RWPE1 (cell line): ENCODE measurements around the gene PREB.

Experiments
- CTCF ChIA-PET: fragments of 350-600 bp; sonication (Branson Sonifier 250); formaldehyde crosslinking; extraction: SDS; loops from one replicate; lab custom pipeline; 2021; lab: Yijun Ruan, JAX
- POLR2A ChIA-PET: fragments of 400-600 bp; formaldehyde crosslinking; extraction: SDS; loops from one replicate; lab custom pipeline; 2020; ENCODE audit warnings: antibody characterized with exemption; ENCODE audit not compliant: low non-redundant PET; lab: Yijun Ruan, JAX
- DNase-seq: peaks from one replicate; pipeline ENCODE4 v3.0.0; 2012; ENCODE audit warnings: low spot score
- H3K27ac ChIP-seq: fragments of 450-650 bp; 2 replicates; pipeline ENCODE4 v1.5.1; 2017
- CTCF ChIP-seq: fragments of 450-650 bp; conservative IDR thresholded peaks from 2 replicates; pipeline ENCODE4 v1.5.1; 2017; ENCODE audit warnings: low read depth, mild to moderate bottlenecking

PREB gene

GRCh38 chr2:27094353-27094984 lies 40.0 kb downstream of the PREB start:
- no peak for DNase-seq
- TF ChIP-seq CTCF = no peak
- no peak overlapping the region for H3K27ac ChIP-seq
- ChIA-PET CTCF (interaction anchor here (1.1 kb wide), 1 partner anchor 185 kb away, joined by 3 read pairs; no protein-coding TSS in a partner anchor), POLR2A (no interaction called here)

- ChIA-PET POLR2A (no interaction called here), CTCF (interaction anchor here (1.1 kb wide), 1 partner anchor 186 kb away, joined by 3 read pairs; no protein-coding TSS in a partner anchor)
- DNase-seq = no peak
- H3K27ac ChIP-seq = no peak overlapping the region
- no peak for TF ChIP-seq CTCF
These were observed 40.7 kb downstream of the PREB start for GRCh38 chr2:27093430-27094352.

GRCh38 chr2:27092696-27093429 lies 41.6 kb downstream of the PREB start:
- DNase-seq = no peak
- ChIA-PET POLR2A (interaction anchor here (0.5 kb wide), 1 partner anchor 99 kb away, joined by 5 read pairs; no protein-coding TSS in a partner anchor), CTCF (no interaction called here)
- no peak for TF ChIP-seq CTCF
- H3K27ac ChIP-seq = no peak overlapping the region

GRCh38 chr2:27091746-27092695 lies 42.4 kb downstream of the PREB start:
- ChIA-PET POLR2A (no interaction called here), CTCF (no interaction called here)
- H3K27ac ChIP-seq = no peak overlapping the region

More at GRCh38 chr2:27091746-27092695, 42.4 kb downstream of the PREB start:
- DNase-seq = no peak
- no peak for TF ChIP-seq CTCF
